Gastrocnemius medialis (tissue), 4 donors: ENCODE data around the gene MKI67.

ENCODE experiments used
- CTCF ChIP-seq, 5 experiments: fragments of 450-650 bp in 3 of 5; fragments of 200-600 bp in 2 of 5; sonication (generic) in 2 of 5; IDR thresholded peaks in 4 of 5; conservative IDR thresholded peaks in 1 of 5; 1 replicate in 4 of 5; 2 replicates in 1 of 5; pipeline ENCODE4 v1.5.1; 2016 to 2019; ENCODE audit warnings: antibody characterized with exemption in 5 of 5, mild to moderate bottlenecking in 3 of 5, moderate library complexity in 3 of 5
- POLR2A ChIP-seq, 2 donors: fragments of 450-650 bp; IDR thresholded peaks; one replicate each; pipeline ENCODE4 v1.6.1; 2017; ENCODE audit warnings: antibody characterized with exemption in 2 of 2, mild to moderate bottlenecking in 2 of 2, moderate library complexity in 2 of 2

GRCh38 chr10:128091636-128092210 is 34.5 kb downstream of the MKI67 start:
- TF ChIP-seq CTCF (IDR thresholded peaks at IDR 0.05 in 4 of 5, conservative IDR thresholded peaks at IDR 0.05 in 1 of 5) (no peak), POLR2A (IDR thresholded peaks at IDR 0.05) (no peak)
